Naive thymus-derived CD4-positive, alpha-beta T cell (primary cell): ENCODE results near the gene CNDP2. TPM values are rescaled to one million over a fixed set of nuclear protein-coding genes. Genes with fewer than 3 reads are reported as not detected.

Experiments used
- ATAC-seq: fragments of 150-1000 bp; cut with Tn5 transposase; 2 replicates; pipeline ENCODE4 v1.10.0; 2021; ENCODE audit warnings: mild to moderate bottlenecking, moderate library complexity
- CTCF ChIA-PET: fragments of 350-600 bp; sonication (Branson Sonifier 250); formaldehyde crosslinking; loops from one replicate; lab custom pipeline; 2021; ENCODE audit warnings: antibody characterized with exemption; lab: Charles Lee
- POLR2A ChIA-PET: fragments of 350-600 bp; sonication (Branson Sonifier 250); formaldehyde crosslinking; loops from one replicate; lab custom pipeline; 2021; ENCODE audit warnings: antibody characterized with exemption, inconsistent platforms; lab: Charles Lee
- DNase-seq, 9 donors: peaks; one replicate each; pipeline versions ENCODE4 v3.0.0 to v3.0.0-alpha.2; 2020 to 2022; ENCODE audit warnings: mixed read lengths in 1 of 9
- H3K27ac ChIP-seq: one replicate; pipeline ENCODE4 v1.7.0; 2013; ENCODE audit warnings: mild to moderate bottlenecking, low read depth, low read length, moderate library complexity
- H3K27me3 ChIP-seq, 2 donors: one replicate each; pipeline ENCODE4 v1.7.0; 2013; ENCODE audit warnings: low read length in 2 of 2, mild to moderate bottlenecking in 2 of 2, moderate library complexity in 2 of 2; ENCODE audit not compliant: control insufficient read depth in 2 of 2, insufficient read depth in 2 of 2
- H3K36me3 ChIP-seq, 3 experiments: 1 replicate in 2 of 3; 2 replicates in 1 of 3; pipeline ENCODE4 v1.7.0; 2013; ENCODE audit warnings: low read length in 3 of 3, mild to moderate bottlenecking in 3 of 3, moderate library complexity in 1 of 3; ENCODE audit not compliant: insufficient read depth in 3 of 3, control insufficient read depth in 2 of 3
- H3K4me1 ChIP-seq, 2 donors: one replicate each; pipeline ENCODE4 v1.7.0; 2013; ENCODE audit warnings: low read length in 2 of 2, mild to moderate bottlenecking in 2 of 2, moderate library complexity in 1 of 2; ENCODE audit not compliant: control insufficient read depth in 2 of 2, insufficient read depth in 2 of 2
- H3K4me3 ChIP-seq: 2 replicates; pipeline ENCODE4 v1.7.0; 2013; ENCODE audit warnings: mild to moderate bottlenecking, low read length
- H3K9me3 ChIP-seq, 3 experiments: 1 replicate in 2 of 3; 2 replicates in 1 of 3; pipeline ENCODE4 v1.7.0; 2013; ENCODE audit warnings: low read length in 3 of 3; ENCODE audit not compliant: control insufficient read depth in 2 of 3
- H3K27ac Mint-ChIP-seq, 9 donors: one replicate each; pipeline ENCODE4 v1.8.0; 2020 to 2022; ENCODE audit warnings: mixed read lengths in 9 of 9, mild to moderate bottlenecking in 8 of 9, moderate library complexity in 5 of 9, inconsistent platforms in 2 of 9
- H3K27me3 Mint-ChIP-seq, 5 donors: one replicate each; pipeline ENCODE4 v1.8.0; 2021 to 2022; ENCODE audit warnings: mixed read lengths in 5 of 5, mild to moderate bottlenecking in 1 of 5
- H3K36me3 Mint-ChIP-seq, 5 donors: one replicate each; pipeline ENCODE4 v1.8.0; 2020 to 2022; ENCODE audit warnings: mixed read lengths in 5 of 5, mild to moderate bottlenecking in 3 of 5, inconsistent platforms in 1 of 5
- H3K4me1 Mint-ChIP-seq, 7 donors: one replicate each; pipeline ENCODE4 v1.8.0; 2020 to 2022; ENCODE audit warnings: mixed read lengths in 7 of 7, mild to moderate bottlenecking in 3 of 7, inconsistent platforms in 1 of 7
- H3K4me3 Mint-ChIP-seq, 10 donors: one replicate each; pipeline ENCODE4 v1.8.0; 2020 to 2022; ENCODE audit warnings: mild to moderate bottlenecking in 10 of 10, mixed read lengths in 10 of 10, moderate library complexity in 6 of 10, inconsistent platforms in 2 of 10
- H3K9me3 Mint-ChIP-seq, 11 donors: one replicate each; pipeline ENCODE4 v1.8.0; 2020 to 2022; ENCODE audit warnings: mixed read lengths in 11 of 11, mild to moderate bottlenecking in 4 of 11, inconsistent platforms in 1 of 11, moderate library complexity in 1 of 11
- intact Hi-C, 2 donors: fragments of 100-400 bp; cut with micrococcal nuclease; formaldehyde crosslinking; loops; one replicate each; pipeline ENCODE4 v1.15.1; 2023
- polyA plus RNA-seq, 2 donors: library from polyadenylated mRNA; unstranded; fragments of 300-500 nt; fragmentation: Illumina TruSeq; gene quantifications; one replicate each; pipeline ENCODE4 v1.2.3, GENCODE V29; 2021
- total RNA-seq, 6 experiments: library from RNA in 5 of 6; stranded (reverse) in 5 of 6; gene quantifications; 1 replicate in 5 of 6; 2 replicates in 1 of 6; pipeline ENCODE4 v1.2.3 and lab custom pipeline; 2021 to 2026

The CNDP2 gene
- total and polyA plus RNA-seq, 7 experiments from 2014 or later, result 87.7 to 169 (median 141) TPM

GRCh38 chr18:74551452-74551851, 55.3 kb downstream of the CNDP2 start:
- no peak overlapping the region for H3K4me3 ChIP-seq
- Mint-ChIP-seq H3K9me3 (peaks cover 0 to 34% (median 7%) of the 10 kb centered on the region in 11 donors), H3K27ac (no peak overlapping the region), H3K27me3 (peaks cover 10 to 14% (median 12%) of the 10 kb centered on the region in 5 donors), H3K4me1 (peaks cover 0 to 11% (median 0%) of the 10 kb centered on the region in 7 donors), H3K36me3 (peaks cover 0 to 5% (median 4%) of the 10 kb centered on the region in 5 donors), H3K4me3 (no peak overlapping the region)
- CTCF ChIA-PET, result interaction anchor here (0.6 to 2.3 kb wide), 18 partner anchors 13 to 469 kb away, joined by 3 to 24 read pairs (median 4); partner anchors contain the start of gene CNDP2
- ATAC-seq (no peak), DNase-seq (no peak)
- H3K36me3 ChIP-seq, result no peaks in the 10 kb centered on the region
- intact Hi-C loops, result loop anchor here in 1 of 2 donors (5.0 kb wide), 1 partner anchor 259 kb away; the partner anchor contains the start of gene CYB5A
- POLR2A ChIA-PET, result interaction anchor here (0.7 to 1.0 kb wide), 3 partner anchors 58 to 356 kb away, joined by 3 read pairs; no protein-coding TSS in a partner anchor
- no peaks in the 10 kb centered on the region for H3K27me3 ChIP-seq
- H3K27ac ChIP-seq, result no peak overlapping the region
- H3K9me3 ChIP-seq, result peaks cover 0 to 6% (median 0%) of the 10 kb centered on the region in 3 experiments
- H3K4me1 ChIP-seq, result no peaks in the 10 kb centered on the region

- DNase-seq, result peak; percentile 39 to 69 (median 63)
- H3K27ac Mint-ChIP-seq, result peak overlapping the region in 2 of 9 donors; percentile 3 to 70
- no peak overlapping the region for H3K4me3 Mint-ChIP-seq
- POLR2A ChIA-PET, result interaction anchor here (0.7 to 1.0 kb wide), 3 partner anchors 58 to 357 kb away, joined by 3 read pairs; no protein-coding TSS in a partner anchor
- Histone ChIP-seq H3K9me3 (peaks cover 0 to 6% (median 0%) of the 10 kb centered on the region in 3 experiments), H3K4me1 (no peaks in the 10 kb centered on the region), H3K4me3 (no peak overlapping the region), H3K36me3 (no peaks in the 10 kb centered on the region), H3K27me3 (no peaks in the 10 kb centered on the region), H3K27ac (no peak overlapping the region)
- peak; percentile 97 for ATAC-seq
- peaks cover 0 to 34% (median 7%) of the 10 kb centered on the region in 11 donors for H3K9me3 Mint-ChIP-seq
- H3K36me3 Mint-ChIP-seq, result peaks cover 0 to 5% (median 4%) of the 10 kb centered on the region in 5 donors
- CTCF ChIA-PET, result interaction anchor here (0.6 to 2.3 kb wide), 21 partner anchors 13 to 470 kb away, joined by 3 to 24 read pairs (median 4); partner anchors contain the start of gene CNDP2
- peaks cover 10 to 14% (median 13%) of the 10 kb centered on the region in 5 donors for H3K27me3 Mint-ChIP-seq
- peaks cover 0 to 6% (median 0%) of the 10 kb centered on the region in 7 donors for H3K4me1 Mint-ChIP-seq
- intact Hi-C loops, result loop anchor here (1.0 to 5.0 kb wide), 9 partner anchors 53 to 1797 kb away; partner anchors contain the start of gene CYB5A (in 1 of the 2)
These were observed 55.9 kb downstream of the CNDP2 start for GRCh38 chr18:74551936-74552555.

GRCh38 chr18:74556126-74556525, 60.0 kb downstream of the CNDP2 start:
- ChIA-PET CTCF (no interaction called here), POLR2A (no interaction called here)
- Mint-ChIP-seq H3K36me3 (peaks cover 0 to 3% (median 0%) of the 10 kb centered on the region in 5 donors), H3K27ac (no peak overlapping the region), H3K27me3 (peaks cover 11 to 18% (median 15%) of the 10 kb centered on the region in 5 donors), H3K4me3 (no peak overlapping the region), H3K9me3 (peaks cover 0 to 4% (median 0%) of the 10 kb centered on the region in 11 donors), H3K4me1 (peaks cover 0 to 3% (median 0%) of the 10 kb centered on the region in 7 donors)
- Histone ChIP-seq H3K27me3 (no peaks in the 10 kb centered on the region), H3K4me3 (no peak overlapping the region), H3K4me1 (no peaks in the 10 kb centered on the region), H3K27ac (no peak overlapping the region), H3K36me3 (no peaks in the 10 kb centered on the region), H3K9me3 (no peaks in the 10 kb centered on the region)
- intact Hi-C loops, result no loop called here
- no peak for DNase-seq
- ATAC-seq, result no peak

GRCh38 chr18:74558096-74558495, 61.9 kb downstream of the CNDP2 start:
- intact Hi-C loops, result no loop called here
- Mint-ChIP-seq H3K9me3 (no peaks in the 10 kb centered on the region), H3K4me1 (no peaks in the 10 kb centered on the region), H3K27ac (no peak overlapping the region), H3K27me3 (peaks cover 7 to 19% (median 11%) of the 10 kb centered on the region in 5 donors), H3K36me3 (no peaks in the 10 kb centered on the region), H3K4me3 (no peak overlapping the region)
- DNase-seq (no peak), ATAC-seq (no peak)
- no peak overlapping the region for H3K4me3 ChIP-seq
- ChIA-PET POLR2A (no interaction called here), CTCF (no interaction called here)
- no peaks in the 10 kb centered on the region for H3K4me1 ChIP-seq
- H3K27ac ChIP-seq, result no peak overlapping the region
- no peaks in the 10 kb centered on the region for H3K27me3 ChIP-seq
- H3K36me3 ChIP-seq, result no peaks in the 10 kb centered on the region
- no peaks in the 10 kb centered on the region for H3K9me3 ChIP-seq

GRCh38 chr18:74562131-74562730, 66.1 kb downstream of the CNDP2 start:
- no peak for DNase-seq
- H3K27ac Mint-ChIP-seq, result peak overlapping the region in 1 of 9 donors; percentile 64
- H3K27ac ChIP-seq, result no peak overlapping the region
- POLR2A ChIA-PET, result no interaction called here
- intact Hi-C loops, result no loop called here
- no peak for ATAC-seq
- peaks cover 0 to 3% (median 0%) of the 10 kb centered on the region in 3 experiments for H3K9me3 ChIP-seq
- CTCF ChIA-PET, result no interaction called here
- H3K4me3 ChIP-seq, result no peak overlapping the region
- H3K4me3 Mint-ChIP-seq, result no peak overlapping the region
- H3K36me3 ChIP-seq, result no peaks in the 10 kb centered on the region
- peaks cover 0 to 6% (median 3%) of the 10 kb centered on the region in 5 donors for H3K36me3 Mint-ChIP-seq
- H3K9me3 Mint-ChIP-seq, result peaks cover 3 to 16% (median 10%) of the 10 kb centered on the region in 11 donors
- no peaks in the 10 kb centered on the region for H3K4me1 Mint-ChIP-seq
- no peaks in the 10 kb centered on the region for H3K4me1 ChIP-seq
- peaks cover 0 to 12% (median 9%) of the 10 kb centered on the region in 5 donors for H3K27me3 Mint-ChIP-seq
- H3K27me3 ChIP-seq, result no peaks in the 10 kb centered on the region

- peaks cover 0 to 15% (median 8%) of the 10 kb centered on the region in 5 donors for H3K27me3 Mint-ChIP-seq
- DNase-seq, result no peak
- no peaks in the 10 kb centered on the region for H3K4me1 Mint-ChIP-seq
- ATAC-seq, result peak; percentile 22
- H3K9me3 Mint-ChIP-seq, result peaks cover 3 to 19% (median 11%) of the 10 kb centered on the region in 11 donors
- no peaks in the 10 kb centered on the region for H3K27me3 ChIP-seq
- intact Hi-C loops, result no loop called here
- ChIA-PET CTCF (no interaction called here), POLR2A (no interaction called here)
- no peak overlapping the region for H3K27ac ChIP-seq
- H3K4me3 ChIP-seq, result no peak overlapping the region
- H3K4me3 Mint-ChIP-seq, result no peak overlapping the region
- no peaks in the 10 kb centered on the region for H3K36me3 ChIP-seq
- peaks cover 0 to 11% (median 4%) of the 10 kb centered on the region in 5 donors for H3K36me3 Mint-ChIP-seq
- no peaks in the 10 kb centered on the region for H3K4me1 ChIP-seq
- peaks cover 0 to 3% (median 0%) of the 10 kb centered on the region in 3 experiments for H3K9me3 ChIP-seq
- H3K27ac Mint-ChIP-seq, result no peak overlapping the region
These were observed 66.6 kb downstream of the CNDP2 start for GRCh38 chr18:74562775-74563174.
